GM23338 (cell line): ENCODE data around the gene RPE. TPM values are rescaled to one million over a fixed set of nuclear protein-coding genes. Genes with fewer than 3 reads are reported as not detected.

Experiments
- ATAC-seq: fragments of 200-7000 bp; cut with Tn5 transposase; 3 replicates; pipeline ENCODE4 v1.9.1; 2020
- DNase-seq: peaks from one replicate; pipeline ENCODE4 v3.0.0-alpha.2; 2015; ENCODE audit warnings: low spot score
- H2AFZ ChIP-seq: fragments of 200-600 bp; sonication (generic); 2 replicates; pipeline ENCODE4 v1.8.0; 2016; ENCODE audit warnings: antibody characterized with exemption, mild to moderate bottlenecking, moderate library complexity
- H3F3A ChIP-seq: fragments of 200-600 bp; sonication (generic); replicated peaks from 2 replicates; pipeline ENCODE4 v1.8.0; 2017; ENCODE audit warnings: antibody characterized with exemption, mixed run types, low read depth
- H3K27ac ChIP-seq: fragments of 200-600 bp; sonication (generic); 2 replicates; pipeline ENCODE4 v1.6.1; 2016; ENCODE audit warnings: low read depth
- H3K27me3 ChIP-seq: fragments of 200-600 bp; sonication (generic); 2 replicates; pipeline ENCODE4 v1.8.0; 2016; ENCODE audit warnings: mild to moderate bottlenecking, mixed run types, moderate library complexity; ENCODE audit not compliant: insufficient read depth
- H3K36me3 ChIP-seq: fragments of 200-600 bp; sonication (generic); 2 replicates; pipeline ENCODE4 v1.8.0; 2016; ENCODE audit warnings: mild to moderate bottlenecking; ENCODE audit not compliant: insufficient read depth
- H3K4me1 ChIP-seq: fragments of 200-600 bp; sonication (generic); 2 replicates; pipeline ENCODE4 v1.8.0; 2016; ENCODE audit warnings: mild to moderate bottlenecking, moderate library complexity; ENCODE audit not compliant: insufficient read depth
- H3K4me2 ChIP-seq: fragments of 200-600 bp; sonication (generic); 2 replicates; pipeline ENCODE4 v1.7.1; 2017; ENCODE audit warnings: mixed run types
- H3K4me3 ChIP-seq: fragments of 200-600 bp; sonication (generic); 2 replicates; pipeline ENCODE4 v1.6.1; 2016; ENCODE audit warnings: mixed run types
- H3K79me2 ChIP-seq: fragments of 200-600 bp; sonication (generic); replicated peaks from 2 replicates; pipeline ENCODE4 v1.8.0; 2017; ENCODE audit warnings: mild to moderate bottlenecking; ENCODE audit not compliant: insufficient read depth
- H3K9me2 ChIP-seq: fragments of 200-600 bp; sonication (generic); 2 replicates; pipeline ENCODE4 v1.8.0; 2017; ENCODE audit not compliant: insufficient read depth
- H4K20me1 ChIP-seq: fragments of 200-600 bp; sonication (generic); replicated peaks from 2 replicates; pipeline ENCODE4 v1.8.0; 2017; ENCODE audit warnings: mild to moderate bottlenecking; ENCODE audit not compliant: insufficient read depth
- H3K27ac Mint-ChIP-seq: 2 replicates; pipeline ENCODE4 v1.8.0; 2020; ENCODE audit warnings: inconsistent platforms, mild to moderate bottlenecking, moderate library complexity, mixed read lengths
- H3K27me3 Mint-ChIP-seq: 3 replicates; pipeline ENCODE4 v1.8.0; 2022; ENCODE audit warnings: low read depth, mild to moderate bottlenecking, moderate library complexity, mixed read lengths, inconsistent platforms; ENCODE audit not compliant: insufficient read depth, poor library complexity
- H3K36me3 Mint-ChIP-seq: 3 replicates; pipeline ENCODE4 v1.8.0; 2021; ENCODE audit warnings: low read depth, mild to moderate bottlenecking, inconsistent platforms, moderate library complexity, mixed read lengths
- H3K4me1 Mint-ChIP-seq: 3 replicates; pipeline ENCODE4 v1.8.0; 2020; ENCODE audit warnings: mild to moderate bottlenecking, inconsistent platforms, mixed read lengths
- H3K4me3 Mint-ChIP-seq: 3 replicates; pipeline ENCODE4 v1.8.0; 2021; ENCODE audit warnings: moderate library complexity, mild to moderate bottlenecking, inconsistent platforms, mixed read lengths
- H3K9me3 Mint-ChIP-seq: 3 replicates; pipeline ENCODE4 v1.8.0; 2020; ENCODE audit warnings: moderate library complexity, mild to moderate bottlenecking, inconsistent platforms, mixed read lengths
- CREB1 ChIP-seq: fragments of 250-450 bp; sonication (Bioruptor Pico); IDR thresholded peaks from 2 replicates; pipeline ENCODE4 v1.5.0; 2020; ENCODE audit warnings: low read depth, mild to moderate bottlenecking, moderate library complexity
- EZH2phosphoT487 ChIP-seq: fragments of 200-600 bp; sonication (generic); IDR thresholded peaks from one replicate; pipeline ENCODE4 v1.8.1; 2018; ENCODE audit warnings: antibody characterized with exemption; ENCODE audit not compliant: unreplicated experiment
- JUNB ChIP-seq: IDR thresholded peaks from one replicate; pipeline ENCODE4 v1.6.1; 2016; ENCODE audit warnings: antibody characterized with exemption; ENCODE audit not compliant: unreplicated experiment
- NANOG ChIP-seq: IDR thresholded peaks from 2 replicates; pipeline ENCODE4 v1.6.1; 2016; ENCODE audit warnings: antibody characterized with exemption, borderline replicate concordance
- POLR2AphosphoS5 ChIP-seq: IDR thresholded peaks from 2 replicates; pipeline ENCODE4 v1.6.1; 2016; ENCODE audit warnings: antibody characterized with exemption, low read depth
- REST ChIP-seq: IDR thresholded peaks from one replicate; pipeline ENCODE4 v1.6.1; 2018; ENCODE audit warnings: antibody characterized with exemption; ENCODE audit not compliant: unreplicated experiment
- STAT1 ChIP-seq: IDR thresholded peaks from one replicate; pipeline ENCODE4 v1.6.1; 2016; ENCODE audit warnings: antibody characterized with exemption; ENCODE audit not compliant: unreplicated experiment
- ZNF114 ChIP-seq: fragments of 250-450 bp; sonication (Bioruptor Pico); IDR thresholded peaks from 2 replicates; pipeline ENCODE4 v1.5.0; 2020; ENCODE audit warnings: mild to moderate bottlenecking, moderate library complexity
- ZNF331 ChIP-seq: fragments of 250-450 bp; sonication (Bioruptor Pico); IDR thresholded peaks from 2 replicates; pipeline ENCODE4 v1.5.0; 2020; ENCODE audit warnings: low read depth, mild to moderate bottlenecking, moderate library complexity
- ZNF462 ChIP-seq: fragments of 250-450 bp; sonication (Bioruptor Pico); IDR thresholded peaks from 2 replicates; pipeline ENCODE4 v1.5.0; 2020; ENCODE audit warnings: mild to moderate bottlenecking, moderate library complexity
- polyA plus RNA-seq: library from polyadenylated mRNA; unstranded; fragments of >200 nt; fragmentation: Nextera tagmentation; extraction: Ambion mirVana; gene quantifications from 2 replicates; pipeline ENCODE4 v1.2.1, GENCODE V29; 2016
- total RNA-seq: library from RNA; depleted of rRNA; stranded (reverse); fragments of >200 nt; shearing (Covaris generic); gene quantifications from 2 replicates; pipeline ENCODE4 v1.2.3, GENCODE V29; 2014

Gene RPE
- total and polyA plus RNA-seq, 2 experiments from 2014 or later = 43.1 to 79.1 TPM

GRCh38 chr2:210034087-210034683 is 31.7 kb downstream of the RPE start:
- H3K79me2 ChIP-seq = no peaks in the 10 kb centered on the region
- no peaks in the 10 kb centered on the region for H3F3A ChIP-seq
- H3K9me2 ChIP-seq = no peaks in the 10 kb centered on the region
- no peak for TF ChIP-seq CREB1
- TF ChIP-seq ZNF462 (CRISPR knock-in tag) = no peak
- TF ChIP-seq EZH2phosphoT487 = no peak
- TF ChIP-seq POLR2AphosphoS5 = no peak
- TF ChIP-seq STAT1 = no peak
- no peak for TF ChIP-seq ZNF331 (CRISPR knock-in tag)
- H3K9me3 Mint-ChIP-seq = no peaks in the 10 kb centered on the region
- no peaks in the 10 kb centered on the region for H3K27me3 Mint-ChIP-seq
- H3K4me2 ChIP-seq = no peak overlapping the region
- no peaks in the 10 kb centered on the region for H3K36me3 Mint-ChIP-seq
- H3K27ac Mint-ChIP-seq = no peak overlapping the region
- H4K20me1 ChIP-seq = no peaks in the 10 kb centered on the region; the same call in 1 of the 2 replicates
- H3K36me3 ChIP-seq = no peaks in the 10 kb centered on the region
- no peak overlapping the region for H2AFZ ChIP-seq
- ATAC-seq (no peak), DNase-seq (no peak)
- H3K4me3 ChIP-seq = no peak overlapping the region
- no peaks in the 10 kb centered on the region for H3K4me1 ChIP-seq
- no peak overlapping the region for H3K27ac ChIP-seq
- H3K4me3 Mint-ChIP-seq = no peak overlapping the region
- no peaks in the 10 kb centered on the region for H3K4me1 Mint-ChIP-seq
- no peaks in the 10 kb centered on the region for H3K27me3 ChIP-seq

GRCh38 chr2:210035679-210036078 is 33.2 kb downstream of the RPE start:
- Mint-ChIP-seq H3K27me3 (no peaks in the 10 kb centered on the region), H3K36me3 (no peaks in the 10 kb centered on the region), H3K4me1 (no peaks in the 10 kb centered on the region), H3K9me3 (no peaks in the 10 kb centered on the region), H3K27ac (no peak overlapping the region), H3K4me3 (no peak overlapping the region)
- no peak for DNase-seq
- Histone ChIP-seq H3K27me3 (no peaks in the 10 kb centered on the region), H2AFZ (no peak overlapping the region), H4K20me1 (no peaks in the 10 kb centered on the region; the same call in 1 of the 2 replicates), H3K79me2 (no peaks in the 10 kb centered on the region), H3K27ac (no peak overlapping the region), H3K4me3 (no peak overlapping the region), H3K9me2 (no peaks in the 10 kb centered on the region), H3K4me2 (no peak overlapping the region), H3K36me3 (no peaks in the 10 kb centered on the region), H3F3A (no peaks in the 10 kb centered on the region), H3K4me1 (no peaks in the 10 kb centered on the region)
- no peak for ATAC-seq
- no peak for TF ChIP-seq JUNB
- no peak for TF ChIP-seq POLR2AphosphoS5
- no peak for TF ChIP-seq NANOG
- no peak for TF ChIP-seq EZH2phosphoT487
- no peak for TF ChIP-seq CREB1
- no peak for TF ChIP-seq ZNF331 (CRISPR knock-in tag)
- TF ChIP-seq REST = no peak
- TF ChIP-seq ZNF114 (CRISPR knock-in tag) = no peak
